ENCODE measurements around the gene SOX11.

DNA sequence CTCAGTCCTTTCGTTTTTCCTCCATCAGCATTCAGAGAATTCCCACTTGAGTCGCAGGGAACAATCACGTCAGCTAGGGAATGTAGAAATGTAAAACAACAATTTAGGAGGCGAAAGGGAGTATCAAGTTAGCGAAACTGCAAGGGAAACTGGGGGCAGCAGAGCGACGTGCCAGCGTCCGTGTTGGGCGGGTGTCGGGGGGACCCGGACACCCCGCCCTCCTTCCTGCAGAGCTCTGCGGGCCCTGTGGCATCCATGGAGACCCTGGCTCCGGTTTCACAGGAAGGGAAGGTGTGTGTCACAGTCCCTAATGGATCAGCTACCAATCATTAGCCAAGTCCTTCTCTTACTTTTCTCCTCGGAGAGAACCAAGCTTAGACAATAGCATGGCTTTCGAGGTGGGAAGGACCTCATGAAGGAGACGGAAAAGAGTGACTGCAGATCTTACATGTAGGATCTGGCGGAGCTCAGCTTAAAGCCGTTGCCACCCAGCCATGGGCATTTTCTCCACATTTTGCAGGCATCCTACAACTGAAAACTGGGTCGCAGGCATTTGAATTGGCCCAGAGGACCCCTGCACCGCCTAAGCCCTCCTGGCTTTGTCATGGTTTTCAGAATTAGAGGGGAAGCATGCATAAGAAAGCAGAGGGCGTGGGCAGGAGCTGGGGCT is 33.7 kb downstream of the SOX11 start:
- TF ChIP-seq, protein P1, sequence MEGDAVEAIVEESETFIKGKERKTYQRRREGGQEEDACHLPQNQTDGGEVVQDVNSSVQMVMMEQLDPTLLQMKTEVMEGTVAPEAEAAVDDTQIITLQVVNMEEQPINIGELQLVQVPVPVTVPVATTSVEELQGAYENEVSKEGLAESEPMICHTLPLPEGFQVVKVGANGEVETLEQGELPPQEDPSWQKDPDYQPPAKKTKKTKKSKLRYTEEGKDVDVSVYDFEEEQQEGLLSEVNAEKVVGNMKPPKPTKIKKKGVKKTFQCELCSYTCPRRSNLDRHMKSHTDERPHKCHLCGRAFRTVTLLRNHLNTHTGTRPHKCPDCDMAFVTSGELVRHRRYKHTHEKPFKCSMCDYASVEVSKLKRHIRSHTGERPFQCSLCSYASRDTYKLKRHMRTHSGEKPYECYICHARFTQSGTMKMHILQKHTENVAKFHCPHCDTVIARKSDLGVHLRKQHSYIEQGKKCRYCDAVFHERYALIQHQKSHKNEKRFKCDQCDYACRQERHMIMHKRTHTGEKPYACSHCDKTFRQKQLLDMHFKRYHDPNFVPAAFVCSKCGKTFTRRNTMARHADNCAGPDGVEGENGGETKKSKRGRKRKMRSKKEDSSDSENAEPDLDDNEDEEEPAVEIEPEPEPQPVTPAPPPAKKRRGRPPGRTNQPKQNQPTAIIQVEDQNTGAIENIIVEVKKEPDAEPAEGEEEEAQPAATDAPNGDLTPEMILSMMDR (IDR thresholded peaks at IDR 0.05): no peak
- TF ChIP-seq POLR2A (IDR thresholded peaks at IDR 0.05): no peak

Data from thyroid gland (tissue), 4 donors.